ENCODE data around the gene SENP5. TPM values are rescaled to one million over a fixed set of nuclear protein-coding genes. Genes with fewer than 3 reads are reported as not detected.
A peak's percentile ranks its signal among the peaks of the same experiment; 100 is the strongest.
"Not testable (repeated sequence)": the region's sequence is repeated elsewhere in the genome, so short reads cannot be mapped to it uniquely, and the experiment has no call there.

SENP5 gene
- total RNA-seq, 1 donor from 2014 or later, result 44.0 TPM

DNA sequence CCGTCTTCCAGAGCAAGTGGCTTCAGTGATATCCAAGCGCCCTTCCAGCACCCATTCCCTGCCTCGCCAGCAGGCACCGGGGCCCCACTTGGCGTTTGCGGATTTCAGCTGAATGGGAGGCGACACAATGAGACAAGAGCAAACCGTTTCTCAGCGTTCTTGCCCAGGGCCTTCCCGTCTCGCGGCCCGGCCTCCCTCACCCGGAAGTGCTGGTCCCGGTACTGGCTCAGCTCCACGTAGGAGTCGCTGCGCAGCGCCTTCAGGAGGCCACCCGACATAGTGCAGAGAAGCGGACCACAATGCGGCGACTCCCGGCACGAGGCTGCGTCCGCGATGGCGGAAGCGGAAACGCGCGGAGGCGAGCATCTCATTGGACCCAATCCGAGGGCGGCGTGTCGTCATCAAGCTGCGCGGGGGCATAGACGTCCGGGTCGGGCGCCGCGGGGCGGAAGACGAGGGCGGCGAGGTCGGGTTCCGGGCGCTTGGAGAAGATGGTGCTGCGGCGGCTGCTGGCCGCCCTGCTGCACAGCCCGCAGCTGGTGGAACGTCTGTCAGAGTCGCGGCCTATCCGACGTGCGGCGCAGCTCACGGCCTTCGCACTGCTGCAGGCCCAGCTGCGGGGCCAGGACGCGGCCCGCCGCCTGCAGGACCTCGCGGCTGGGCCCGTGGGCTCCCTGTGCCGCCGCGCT, 74.7 kb downstream of the SENP5 start, which contains the start of gene NCBP2:
TSS of gene NCBP2 (minus strand) at position 303 of the 689 bp plus-strand sequence. CDS start at position 278, 25 bp downstream.
- DNase-seq (ENCODE audit: low spot score), result peak; percentile 99

DNA sequence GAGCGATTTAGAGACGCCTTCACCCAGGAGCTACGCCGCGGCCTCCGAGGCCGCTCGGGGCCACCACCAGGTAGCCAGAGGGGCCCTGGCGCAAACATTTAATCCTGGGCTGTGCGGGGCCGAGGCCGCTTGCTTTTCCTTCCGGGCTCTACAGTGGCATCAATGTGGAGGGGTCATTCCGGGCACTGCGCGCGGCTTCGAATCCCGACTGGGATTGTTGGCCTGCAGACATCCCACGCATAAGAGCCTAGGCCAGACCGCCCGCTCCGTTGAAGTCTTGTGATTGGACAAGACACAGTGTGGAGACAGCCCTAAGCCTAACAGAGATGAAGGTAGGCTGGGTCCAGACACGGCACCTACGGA, 75.2 kb downstream of the SENP5 start:
- DNase-seq (ENCODE audit: low spot score), result no peak

DNA sequence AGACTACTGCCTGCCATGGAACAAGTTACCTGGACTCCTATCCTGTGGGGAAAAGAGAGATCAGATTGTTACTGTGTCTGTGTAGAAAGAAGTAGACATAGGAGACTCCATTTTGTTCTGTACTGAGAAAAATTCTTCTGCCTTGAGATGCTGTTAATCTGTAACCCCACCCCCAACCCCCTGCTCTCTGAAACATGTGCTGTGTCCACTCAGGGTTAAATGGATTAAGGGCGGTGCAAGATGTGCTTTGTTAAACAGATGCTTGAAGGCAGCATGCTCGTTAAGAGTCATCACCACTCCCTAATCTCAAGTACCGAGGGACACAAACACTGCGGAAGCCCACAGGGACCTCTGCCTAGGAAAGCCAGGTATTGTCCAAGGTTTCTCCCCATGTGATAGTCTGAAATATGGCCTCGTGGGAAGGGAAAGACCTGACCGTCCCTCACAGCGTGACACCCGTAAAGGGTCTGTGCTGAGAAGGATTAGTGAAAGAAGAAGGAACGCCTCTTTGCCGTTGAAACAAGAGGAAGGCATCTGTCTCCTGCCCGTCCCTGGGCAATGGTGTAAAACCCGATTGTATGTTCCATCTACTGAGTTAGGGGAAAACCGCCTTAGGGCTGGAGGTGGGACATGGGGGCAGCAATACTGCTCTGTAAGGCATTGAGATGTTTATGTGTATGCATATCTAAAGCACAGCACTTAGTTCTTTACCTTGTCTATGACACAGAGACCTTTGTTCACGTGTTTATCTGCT, 76.5 kb downstream of the SENP5 start:
- not testable (repeated sequence) for DNase-seq (ENCODE audit: low spot score)

GRCh38 chr3:196947136-196947859, 79.6 kb downstream of the SENP5 start:
- DNase-seq (ENCODE audit: low spot score), result no peak

DNA sequence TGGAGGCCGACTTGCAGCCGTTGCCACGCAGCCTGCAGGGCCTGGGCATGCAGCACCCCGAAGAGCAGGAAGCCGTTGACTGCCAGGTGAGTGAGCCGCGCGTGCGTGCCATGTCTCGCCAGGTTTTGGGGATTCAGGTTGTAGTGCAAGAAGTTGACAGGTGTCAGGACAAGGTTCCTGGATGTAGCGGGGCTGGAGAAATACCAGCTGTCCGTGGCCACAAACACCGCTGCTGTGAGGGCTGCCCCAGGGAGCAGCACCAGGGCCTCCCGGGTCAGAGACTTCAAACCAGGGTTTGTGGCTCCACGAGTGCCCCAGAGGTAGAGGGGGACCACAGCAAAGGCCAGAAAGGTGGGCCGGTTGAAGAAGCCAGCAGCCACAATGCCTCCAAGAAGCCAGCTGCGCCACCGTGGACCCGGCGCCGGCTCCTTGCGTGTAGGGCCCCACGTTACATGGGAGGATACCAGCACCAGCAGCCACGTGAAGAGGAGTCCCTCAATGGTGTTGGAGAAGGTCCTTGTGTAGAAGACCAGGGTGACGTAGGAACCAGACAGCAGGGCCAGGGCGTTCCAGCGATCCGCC, 80.2 kb downstream of the SENP5 start:
- DNase-seq (ENCODE audit: low spot score), result no peak

DNA sequence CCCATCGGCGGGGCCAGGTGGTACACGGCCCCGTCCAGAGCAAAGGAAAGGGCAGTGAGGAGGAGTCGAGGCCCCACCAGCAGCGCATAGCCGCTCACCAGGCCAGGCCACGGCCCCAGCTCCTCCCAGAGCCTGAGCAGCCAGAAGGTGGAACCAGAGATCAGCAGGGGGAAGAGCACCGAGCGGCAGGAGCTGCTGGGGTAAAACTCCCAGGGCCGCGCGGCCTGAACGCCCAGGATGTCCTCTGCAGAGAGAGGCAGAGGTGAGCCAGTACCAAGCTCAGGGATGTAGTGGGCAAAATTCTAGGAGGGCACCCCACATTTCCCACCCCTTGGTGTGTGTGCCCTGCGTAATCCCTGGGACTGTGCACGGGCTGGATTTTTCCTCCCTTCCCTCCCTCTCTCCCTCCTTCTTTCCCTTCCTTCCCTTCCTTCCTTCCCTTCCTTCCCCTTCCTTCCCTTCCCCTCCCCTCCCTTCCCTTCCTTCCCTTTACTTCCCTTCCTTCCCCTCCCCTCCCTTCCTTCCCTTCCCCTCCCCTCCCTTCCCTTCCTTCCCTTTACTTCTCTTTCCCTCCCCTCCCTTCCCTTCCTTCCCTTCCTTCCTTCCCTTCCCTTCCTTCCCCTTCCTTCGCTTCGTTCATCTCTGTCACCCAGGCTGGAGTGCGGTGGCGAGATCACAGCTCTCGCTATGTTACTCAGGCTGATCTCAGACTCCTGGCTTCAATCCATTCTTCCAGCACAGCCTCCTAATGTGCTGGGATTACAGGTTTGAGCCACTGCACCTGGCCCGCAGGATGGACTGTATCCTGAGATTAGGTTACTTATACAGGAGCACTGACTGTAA, 80.9 kb downstream of the SENP5 start:
- no peak for DNase-seq (ENCODE audit: low spot score)

DNA sequence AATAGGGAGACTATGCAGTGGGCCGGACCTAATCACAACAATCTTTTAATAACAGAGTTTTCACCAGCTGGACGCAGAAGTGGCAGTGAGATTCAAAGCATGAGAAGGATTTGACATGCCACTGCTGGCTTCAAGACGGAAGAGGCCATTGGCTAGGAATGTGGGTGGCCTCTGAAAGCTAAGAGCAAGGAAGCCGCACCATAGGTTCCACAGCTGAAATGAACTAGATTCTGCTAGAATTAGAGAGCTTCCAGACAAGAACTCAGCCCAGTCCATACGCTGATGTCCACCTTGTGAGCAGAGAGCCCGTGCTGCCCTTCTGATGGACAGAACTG, 81.5 kb downstream of the SENP5 start:
- no peak for DNase-seq (ENCODE audit: low spot score)

DNA sequence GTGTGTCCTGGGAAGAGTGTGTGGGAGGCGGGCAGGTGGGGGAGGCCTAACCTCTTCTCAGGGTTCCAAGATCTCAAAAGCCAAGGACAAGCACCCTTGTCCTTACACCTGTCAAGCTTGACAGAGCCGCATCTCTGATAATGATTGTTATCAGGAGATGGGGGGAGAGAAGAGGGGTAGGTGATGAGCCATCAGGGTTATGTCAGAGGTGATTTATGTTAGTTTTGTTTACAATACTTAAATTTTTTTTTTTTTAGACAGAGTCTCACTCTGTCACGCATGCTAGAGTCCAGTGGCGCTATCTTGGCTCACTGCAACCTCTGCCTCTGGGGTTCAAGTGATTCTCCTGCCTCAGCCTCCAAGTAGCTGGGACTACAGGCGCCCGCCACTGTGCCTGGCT, 82.0 kb downstream of the SENP5 start:
- no peak for DNase-seq (ENCODE audit: low spot score)

DNA sequence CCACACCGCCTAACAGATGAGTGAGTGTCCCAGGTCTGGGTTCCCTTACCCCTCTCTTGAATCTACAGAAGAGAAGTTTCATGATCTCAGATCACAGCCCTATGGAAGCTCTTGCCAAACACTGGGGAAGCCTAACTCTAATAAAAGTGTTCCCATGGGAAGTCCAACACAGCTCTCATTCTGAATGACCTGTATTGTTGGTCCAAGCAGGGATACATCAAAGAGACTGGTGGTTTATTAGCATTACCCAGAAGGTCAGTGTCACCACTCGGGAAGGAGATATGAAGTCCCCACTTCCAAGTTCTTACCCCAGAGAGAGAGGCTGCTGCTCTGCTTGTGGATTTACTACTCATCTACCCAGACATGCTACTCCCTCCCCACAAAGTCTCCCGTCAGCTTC, 83.7 kb downstream of the SENP5 start:
- no peak for DNase-seq (ENCODE audit: low spot score)

- no peak for DNase-seq (ENCODE audit: low spot score)
Observed at GRCh38 chr3:196954832-196955231, 87.1 kb downstream of the SENP5 start.

DNA sequence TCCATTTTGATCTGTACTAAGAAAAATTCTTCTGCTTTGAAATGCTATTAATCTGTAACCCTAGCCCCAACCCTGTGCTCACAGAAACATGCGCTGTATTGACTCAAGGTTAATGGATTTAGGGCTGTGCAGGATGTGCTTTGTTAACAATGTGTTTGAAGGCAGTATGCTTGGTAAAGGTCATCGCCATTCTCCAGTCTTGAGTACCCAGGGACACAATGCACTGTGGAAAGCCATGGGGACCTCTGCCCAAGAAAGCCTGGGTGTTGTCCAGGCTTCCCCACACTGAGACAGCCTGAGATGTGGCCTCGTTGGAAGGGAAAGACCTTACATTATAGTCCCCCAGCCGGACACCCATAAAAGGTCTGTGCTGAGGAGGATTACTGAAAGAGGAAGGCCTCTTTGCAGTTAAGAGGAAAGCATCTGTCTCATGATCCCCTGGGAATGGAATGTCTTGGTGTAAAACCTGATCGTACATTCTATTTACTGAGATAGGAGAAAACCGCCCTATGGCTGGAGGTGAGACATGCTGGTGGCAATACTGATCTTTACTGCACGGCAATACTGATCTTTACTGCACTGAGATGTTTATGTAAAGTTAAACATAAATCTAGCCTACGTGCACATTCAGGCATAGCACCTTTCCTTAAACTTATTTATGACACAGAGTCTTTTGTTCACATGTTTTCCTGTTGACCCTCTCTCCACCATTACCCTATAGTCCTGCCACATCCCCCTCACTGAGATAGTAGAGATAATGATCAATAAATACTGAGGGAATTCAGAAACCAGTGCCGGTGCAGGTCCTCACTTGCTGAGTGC, 94.6 kb downstream of the SENP5 start:
- DNase-seq (ENCODE audit: low spot score), result no peak

GRCh38 chr3:196962930-196963630, 95.4 kb downstream of the SENP5 start:
- DNase-seq (ENCODE audit: low spot score), result no peak

GRCh38 chr3:196963631-196963953, 95.9 kb downstream of the SENP5 start:
- no peak for DNase-seq (ENCODE audit: low spot score)

DNA sequence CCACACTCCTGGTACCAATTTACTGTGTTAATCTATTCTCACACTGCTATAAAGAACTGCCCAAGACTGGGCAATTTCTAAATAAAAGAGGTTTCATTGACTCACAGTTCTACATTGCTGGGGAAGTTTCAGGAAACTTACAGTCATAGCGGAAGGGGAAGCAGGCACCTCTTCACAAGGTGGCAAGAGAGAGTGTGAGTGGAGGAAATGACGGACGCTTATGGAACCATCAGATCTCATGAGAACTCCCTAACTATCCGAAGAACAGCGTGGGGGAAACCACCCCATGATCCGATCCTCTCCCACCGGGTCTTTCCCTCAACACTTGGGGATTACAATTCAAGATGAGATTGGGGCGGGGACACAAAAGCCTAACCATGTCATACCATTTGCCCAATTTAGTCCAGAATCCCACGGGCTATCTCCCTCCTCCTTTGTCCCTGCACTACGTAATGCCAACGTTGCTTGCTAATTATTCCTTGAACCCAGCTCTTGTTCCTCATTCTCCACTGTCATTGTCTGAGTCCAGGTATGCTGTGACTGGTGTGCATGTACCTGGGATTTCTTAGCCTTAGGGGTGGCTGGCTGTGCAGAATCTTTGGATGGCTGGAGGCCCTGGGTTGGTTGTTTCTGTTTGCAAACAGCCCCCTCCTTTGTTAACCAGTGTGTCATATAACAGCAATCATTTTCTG, 97.5 kb downstream of the SENP5 start:
- no peak for DNase-seq (ENCODE audit: low spot score)

GRCh38 chr3:196965804-196966173, 98.1 kb downstream of the SENP5 start:
- no peak for DNase-seq (ENCODE audit: low spot score)

GRCh38 chr3:196966526-196967401, 99.0 kb downstream of the SENP5 start:
- DNase-seq (ENCODE audit: low spot score), result no peak

- DNase-seq (ENCODE audit: low spot score), result no peak
Observed at GRCh38 chr3:196967412-196968232, 99.9 kb downstream of the SENP5 start.
